Measurements from ENCODE around the gene TNXB.
"Not testable (repeated sequence)": the region's sequence is repeated elsewhere in the genome, so short reads cannot be mapped to it uniquely, and the experiment has no call there.

The TNXB gene

GRCh38 chr6:32109765-32110160, 625 bp upstream of the TNXB start:
- no peak for DNase-seq

GRCh38 chr6:32108727-32109113, 418 bp downstream of the TNXB start:
- DNase-seq = no peak

- DNase-seq = no peak
These were observed 977 bp downstream of the TNXB start for GRCh38 chr6:32108094-32108627.

- DNase-seq = no peak
These were observed 1.7 kb downstream of the TNXB start for GRCh38 chr6:32107406-32107805.

GRCh38 chr6:32105433-32105832, 3.7 kb downstream of the TNXB start:
- DNase-seq = no peak

GRCh38 chr6:32102255-32102654, 6.9 kb downstream of the TNXB start:
- no peak for DNase-seq

DNA sequence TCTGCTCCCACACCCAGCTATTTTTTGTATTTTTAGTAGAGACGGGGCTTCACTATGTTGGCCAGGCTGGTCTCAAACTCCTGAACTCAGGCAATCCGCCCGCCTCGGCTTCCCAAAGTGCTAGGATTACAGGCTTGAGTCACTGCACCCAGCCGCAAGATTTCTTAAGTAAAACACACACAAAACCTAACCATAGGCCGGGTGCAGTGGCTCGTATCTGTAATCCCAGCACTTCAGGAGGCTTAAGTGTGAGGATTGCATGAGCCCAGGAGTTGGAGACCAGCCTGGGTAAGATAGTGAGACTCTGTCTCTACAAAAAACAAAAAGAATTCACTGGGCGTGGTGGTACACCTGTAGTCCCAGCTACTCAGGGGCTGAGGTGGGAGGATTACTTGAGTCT, 8.9 kb downstream of the TNXB start:
- DNase-seq = not testable (repeated sequence)

GRCh38 chr6:32097364-32097763, 11.8 kb downstream of the TNXB start:
- no peak for DNase-seq

DNA sequence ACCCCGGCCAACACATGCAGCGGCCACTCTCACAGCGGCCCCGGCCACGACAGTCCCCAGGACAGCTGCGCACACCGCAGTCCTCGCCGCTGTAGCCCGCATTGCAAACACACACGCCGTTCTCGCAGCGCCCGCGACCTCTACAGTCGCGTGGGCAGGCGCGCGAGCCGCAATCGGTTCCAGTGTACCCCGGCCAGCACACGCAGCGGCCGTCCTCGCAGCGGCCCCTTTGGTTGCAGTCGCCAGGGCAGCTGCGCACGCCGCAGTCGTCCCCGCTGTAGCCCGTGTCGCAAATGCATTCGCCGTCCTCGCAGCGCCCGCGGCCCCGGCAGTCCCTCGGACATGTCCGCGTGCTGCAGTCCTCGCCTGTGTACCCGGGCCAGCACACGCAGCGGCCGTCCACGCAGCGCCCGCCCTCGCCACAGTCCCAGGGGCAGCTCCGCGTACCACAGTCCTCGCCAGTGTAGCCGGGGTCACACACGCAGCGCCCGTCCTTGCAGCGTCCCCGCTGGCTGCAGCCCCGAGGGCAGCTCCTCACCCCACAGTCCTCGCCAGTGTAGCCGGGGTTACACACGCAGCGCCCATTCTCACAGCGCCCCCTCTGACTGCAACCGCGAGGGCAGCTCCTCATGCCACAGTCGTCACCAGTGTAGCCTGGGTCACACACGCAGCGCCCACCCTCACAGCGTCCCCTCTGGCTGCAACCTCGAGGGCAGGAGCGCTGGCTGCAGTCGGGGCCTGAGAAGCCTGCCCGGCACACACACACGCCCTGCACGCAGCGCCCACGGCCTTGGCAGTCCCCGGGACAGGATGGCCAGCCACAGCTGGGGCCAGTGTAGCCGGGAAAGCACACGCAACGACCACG, 12.5 kb downstream of the TNXB start:
- no peak for DNase-seq

DNA sequence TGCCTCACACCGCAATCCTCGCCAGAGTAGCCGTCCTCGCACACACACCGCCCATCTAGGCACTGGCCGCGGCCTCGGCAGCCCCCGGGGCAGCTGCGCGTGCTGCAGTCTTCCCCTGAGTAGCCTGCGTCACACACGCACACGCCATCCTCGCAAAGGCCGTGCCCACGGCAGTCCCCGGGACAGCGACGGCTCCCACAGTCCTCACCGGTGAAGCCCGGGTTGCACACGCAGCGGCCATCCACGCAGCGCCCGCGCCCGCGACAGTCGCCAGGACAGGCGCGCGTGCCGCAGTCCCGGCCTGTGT, 13.1 kb downstream of the TNXB start:
- DNase-seq = no peak

- no peak for DNase-seq
These were observed 13.6 kb downstream of the TNXB start for GRCh38 chr6:32095338-32096086.

- no peak for DNase-seq
These were observed 16.2 kb downstream of the TNXB start for GRCh38 chr6:32092760-32093497.

GRCh38 chr6:32089082-32089828, 19.9 kb downstream of the TNXB start:
- DNase-seq = no peak

- DNase-seq = no peak
These were observed 20.6 kb downstream of the TNXB start for GRCh38 chr6:32088487-32089049.

- peak; percentile 38 to 60 for DNase-seq
These were observed 21.3 kb downstream of the TNXB start for GRCh38 chr6:32087574-32088486.

DNA sequence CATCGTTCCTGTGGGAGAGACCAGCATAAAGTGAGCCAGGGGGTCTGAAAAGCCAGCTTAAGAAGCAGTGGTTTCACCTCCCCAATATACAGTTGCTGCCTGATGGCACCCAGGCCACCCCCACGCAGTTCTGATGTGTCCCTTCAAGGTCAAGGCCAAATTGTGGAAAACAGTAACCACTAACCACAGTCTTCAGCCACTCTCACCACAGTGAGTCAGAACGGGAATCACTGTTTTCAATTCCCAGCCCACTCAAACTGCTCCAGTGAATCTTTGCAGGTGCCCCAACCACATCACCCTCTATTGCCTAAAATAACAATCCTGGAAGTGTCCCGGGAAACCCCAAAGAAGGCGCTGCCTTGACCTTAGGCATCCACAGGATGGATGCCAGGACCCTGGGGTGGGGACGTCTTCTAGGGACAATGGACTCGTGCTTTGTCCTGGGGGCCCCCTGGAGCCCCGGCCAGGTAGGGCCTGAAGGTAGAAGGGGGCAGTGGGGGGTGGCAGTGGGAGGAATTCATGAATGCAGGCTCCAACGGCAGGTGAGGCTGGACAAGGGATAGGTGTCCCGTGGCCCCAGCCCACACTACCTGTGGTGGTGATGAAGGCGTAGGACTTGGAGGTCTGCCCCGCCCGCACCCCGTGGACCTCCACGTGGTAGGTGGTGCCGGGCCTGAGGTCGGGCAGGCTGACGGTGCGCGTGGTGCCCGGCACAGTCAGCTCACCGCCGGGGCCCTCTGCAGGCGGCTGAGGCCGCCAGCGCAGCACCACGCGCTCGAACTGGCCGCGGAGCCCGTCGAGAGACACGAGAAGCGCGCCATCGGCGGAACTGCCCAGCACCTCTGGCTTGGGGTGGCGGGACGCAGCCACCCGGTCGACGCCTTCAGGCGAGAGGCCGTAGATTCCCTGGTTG, 22.2 kb downstream of the TNXB start:
- DNase-seq = no peak

DNA sequence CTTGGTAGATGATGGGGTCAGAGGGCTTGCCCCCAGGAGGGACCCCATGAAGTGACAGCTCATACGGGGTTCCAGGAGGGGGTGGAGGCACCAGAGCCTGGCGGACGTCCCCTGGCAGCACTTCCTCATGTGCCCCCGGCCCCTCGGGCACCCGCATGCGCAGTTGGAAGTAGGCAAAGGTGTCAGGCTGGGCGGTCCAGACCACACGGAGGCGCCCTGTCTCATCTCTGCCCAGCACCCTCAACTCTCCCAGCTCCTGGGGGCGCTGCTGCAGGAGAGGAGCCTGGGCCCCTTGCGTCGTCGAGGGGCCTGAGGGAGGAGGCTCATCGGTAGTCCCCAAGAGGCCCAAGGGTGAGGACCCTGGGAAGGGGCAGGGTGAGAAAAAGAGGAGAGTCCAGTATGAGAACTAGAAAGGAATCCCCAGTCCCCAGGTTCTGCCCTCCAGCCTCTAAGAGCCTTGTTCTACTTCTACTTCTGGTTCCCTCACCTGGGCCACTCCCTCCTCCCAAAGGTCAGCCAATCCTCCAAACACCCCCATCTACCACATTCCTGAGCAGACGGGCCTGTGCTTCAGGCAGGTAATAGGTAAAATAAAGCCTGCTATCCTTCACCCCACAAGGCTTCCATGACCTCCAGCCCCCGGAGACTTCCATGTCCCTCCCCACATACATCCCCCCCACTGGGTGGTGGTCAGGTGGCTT, 23.2 kb downstream of the TNXB start:
- DNase-seq = no peak

- DNase-seq = no peak
These were observed 24.4 kb downstream of the TNXB start for GRCh38 chr6:32084780-32085179.
